SK-N-SH (cell line): Measurements from ENCODE around the gene ORC3.

Experiments used
- TCF12 ChIP-seq: IDR thresholded peaks from 2 replicates; pipeline ENCODE4 v1.4.0; 2012
- TF ChIP-seq, protein P1 (sequence below): IDR thresholded peaks from 2 replicates; pipeline ENCODE4 v1.4.0; 2012; ENCODE audit warnings: low read depth

DNA sequence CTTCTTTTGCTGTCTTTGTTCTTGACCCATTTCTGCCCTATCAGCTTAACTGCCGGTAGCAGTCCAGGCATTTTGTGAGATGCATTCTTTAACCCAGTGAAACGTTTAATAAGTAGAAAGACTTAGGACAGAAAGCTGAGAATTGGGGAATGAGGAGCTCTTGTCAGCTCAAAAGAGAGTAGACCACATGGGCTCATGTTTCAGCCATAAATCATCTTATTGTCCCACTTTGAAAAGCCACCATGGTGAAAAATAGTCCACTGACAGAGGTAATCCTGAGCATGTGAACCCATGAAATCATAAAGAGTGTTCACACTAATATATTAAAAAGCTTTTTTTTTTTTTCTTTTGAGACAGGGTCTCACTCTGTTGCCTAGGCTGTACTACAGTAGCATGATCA lies 16.3 kb downstream of the ORC3 start:
- TF ChIP-seq, protein P1, sequence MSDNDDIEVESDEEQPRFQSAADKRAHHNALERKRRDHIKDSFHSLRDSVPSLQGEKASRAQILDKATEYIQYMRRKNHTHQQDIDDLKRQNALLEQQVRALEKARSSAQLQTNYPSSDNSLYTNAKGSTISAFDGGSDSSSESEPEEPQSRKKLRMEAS, result no peak
- TF ChIP-seq TCF12, result no peak
